HG03469 (cell line): ENCODE measurements around the gene ARVCF.
"Not testable (repeated sequence)": the region's sequence is repeated elsewhere in the genome, so short reads cannot be mapped to it uniquely, and the experiment has no call there.

ENCODE experiments used
- ATAC-seq: cut with Tn5 transposase; IDR thresholded peaks from one replicate; pipeline ENCODE4 v1.9.1; 2021; ENCODE audit warnings: mild to moderate bottlenecking, moderate library complexity, moderate number of reproducible peaks; ENCODE audit not compliant: unreplicated experiment

ARVCF gene

GRCh38 chr22:19940536-19941364, 75.9 kb downstream of the ARVCF start:
- ATAC-seq, result no peak

GRCh38 chr22:19937616-19938473, 78.8 kb downstream of the ARVCF start:
- no peak for ATAC-seq

GRCh38 chr22:19936513-19936912, 80.1 kb downstream of the ARVCF start:
- no peak for ATAC-seq

GRCh38 chr22:19935123-19935718, 81.4 kb downstream of the ARVCF start:
- not testable (repeated sequence) for ATAC-seq

- no peak for ATAC-seq
These were observed 83.0 kb downstream of the ARVCF start for GRCh38 chr22:19933341-19934241.

GRCh38 chr22:19932367-19933206, 84.0 kb downstream of the ARVCF start:
- ATAC-seq, result no peak

GRCh38 chr22:19931514-19931913, 85.1 kb downstream of the ARVCF start:
- no peak for ATAC-seq

GRCh38 chr22:19930551-19931486, 85.8 kb downstream of the ARVCF start:
- ATAC-seq, result no peak

GRCh38 chr22:19929586-19930550, 86.8 kb downstream of the ARVCF start:
- ATAC-seq, result no peak

GRCh38 chr22:19928207-19928606, 88.4 kb downstream of the ARVCF start:
- no peak for ATAC-seq

- no peak for ATAC-seq
These were observed 88.9 kb downstream of the ARVCF start for GRCh38 chr22:19927696-19928095.

GRCh38 chr22:19926028-19926427, 90.6 kb downstream of the ARVCF start:
- not testable (repeated sequence) for ATAC-seq

GRCh38 chr22:19923914-19924513, 92.6 kb downstream of the ARVCF start:
- ATAC-seq, result no peak

- ATAC-seq, result no peak
These were observed 95.0 kb downstream of the ARVCF start for GRCh38 chr22:19921544-19922081.
